IPS-11a (cell line): ENCODE data around the gene EMCN.
"Not testable (repeated sequence)": the region's sequence is repeated elsewhere in the genome, so short reads cannot be mapped to it uniquely, and the experiment has no call there.

Experiments used
- H3K4me3 ChIP-seq: one replicate; pipeline ENCODE4 v1.5.1; 2013; ENCODE audit warnings: low read depth, low read length, control low read depth

The EMCN gene

GRCh38 chr4:100517864-100518341 lies at the start of gene EMCN:
EMCN (minus strand) TSS chr4:100518022; CDS start chr4:100517914, 108 bp downstream.
- no peak within 1 kb of the TSS for H3K4me3 ChIP-seq

GRCh38 chr4:100566396-100566795 lies 48.6 kb upstream of the EMCN start:
- H3K4me3 ChIP-seq, result no peak overlapping the region

GRCh38 chr4:100557306-100557705 lies 39.5 kb upstream of the EMCN start:
- H3K4me3 ChIP-seq, result no peak overlapping the region

DNA sequence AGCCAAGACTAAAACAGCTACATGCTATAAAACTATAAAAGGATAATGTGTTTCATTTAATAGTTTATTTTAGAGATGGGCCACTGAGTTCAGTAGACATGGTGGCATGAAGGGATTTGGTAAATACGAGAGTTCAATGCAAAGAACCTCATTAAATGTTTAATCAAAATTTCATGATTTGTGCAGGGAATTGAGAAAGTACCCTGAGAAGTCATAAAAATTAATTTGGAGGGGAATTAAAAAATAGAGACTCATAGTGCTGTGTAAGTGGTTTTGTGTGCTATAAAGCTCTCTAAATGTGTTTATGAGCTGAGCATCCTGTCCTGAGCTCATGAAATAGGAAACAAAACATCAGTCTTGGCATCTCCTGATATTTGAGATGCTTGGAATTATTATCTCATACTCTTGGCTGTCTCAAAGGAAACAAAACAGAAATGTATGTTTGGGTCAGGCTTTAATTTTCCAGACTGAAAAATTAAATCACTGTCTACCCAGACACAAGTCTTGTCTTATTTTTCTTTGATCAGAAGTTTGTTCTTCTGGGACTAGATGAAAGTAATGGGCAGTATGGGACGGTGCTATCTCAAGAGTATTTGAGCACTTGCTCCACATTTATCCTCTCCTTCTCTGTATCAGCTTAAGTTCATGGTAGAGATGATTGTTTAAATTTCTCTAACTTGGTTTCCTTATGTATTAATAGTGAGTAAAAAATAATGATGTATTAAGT lies 38.0 kb upstream of the EMCN start:
- H3K4me3 ChIP-seq, result no peak overlapping the region

- H3K4me3 ChIP-seq, result no peak overlapping the region
These were observed 30.4 kb upstream of the EMCN start for GRCh38 chr4:100548200-100548560.

- no peak overlapping the region for H3K4me3 ChIP-seq
These were observed 29.8 kb upstream of the EMCN start for GRCh38 chr4:100547541-100548199.

DNA sequence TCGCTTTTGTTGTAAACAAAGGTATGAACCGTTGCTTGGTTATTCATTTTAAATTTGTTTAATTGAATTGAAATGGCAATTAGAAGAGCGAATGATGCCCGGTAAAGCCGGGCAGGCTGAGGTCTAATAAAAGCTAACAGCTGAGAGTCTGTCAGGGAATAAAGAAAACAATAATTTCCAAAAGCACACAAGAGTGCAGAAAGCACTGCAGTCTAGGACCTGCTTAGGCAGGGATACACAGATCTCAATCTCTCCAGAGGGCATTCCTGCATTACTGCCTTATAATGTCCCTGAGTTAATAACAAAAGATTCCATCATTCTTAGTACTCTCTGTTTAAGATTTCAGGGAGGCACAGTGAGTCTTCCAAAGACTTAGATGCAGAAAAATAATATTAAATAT lies 27.6 kb upstream of the EMCN start:
- H3K4me3 ChIP-seq, result no peak overlapping the region

DNA sequence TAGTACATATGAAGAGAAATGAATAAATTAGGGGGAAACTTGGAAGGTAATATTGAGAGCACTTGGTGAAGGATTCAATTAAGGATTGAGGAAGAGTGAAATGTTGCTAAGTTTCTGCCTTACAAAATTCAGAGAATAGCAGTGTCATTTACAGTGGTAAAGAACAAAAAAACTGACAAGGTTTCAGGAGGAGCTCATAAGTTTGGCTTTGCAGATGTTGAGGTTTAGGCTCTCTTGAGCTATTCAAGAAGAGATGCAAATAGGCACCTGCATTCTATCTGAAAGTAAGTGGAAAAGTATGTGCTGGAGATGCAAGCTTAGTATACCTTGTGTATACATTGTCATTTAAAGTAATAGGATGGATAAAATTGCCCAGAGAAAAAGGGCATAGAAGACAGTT lies 22.3 kb upstream of the EMCN start:
- no peak overlapping the region for H3K4me3 ChIP-seq

DNA sequence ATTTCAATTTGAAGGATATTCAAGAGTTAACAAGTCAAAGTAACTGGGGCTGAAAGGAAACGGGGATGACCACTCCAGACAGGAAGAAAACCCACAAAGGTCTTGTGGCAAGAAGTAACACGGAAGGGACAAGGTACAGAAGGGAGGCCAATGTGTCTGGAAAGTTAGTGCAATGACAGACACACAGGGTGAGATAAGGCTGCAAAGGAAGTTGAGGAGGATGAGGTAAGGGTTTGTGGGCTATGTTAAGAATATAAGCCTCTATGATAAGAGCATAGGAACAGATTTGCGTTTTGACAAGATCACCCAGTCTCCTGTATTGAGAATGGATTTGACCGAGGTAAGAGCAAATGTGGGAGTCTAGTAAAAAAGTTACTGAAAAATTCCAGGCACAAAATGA lies 21.9 kb upstream of the EMCN start:
- H3K4me3 ChIP-seq, result no peak overlapping the region

- no peak overlapping the region for H3K4me3 ChIP-seq
These were observed 15.9 kb upstream of the EMCN start for GRCh38 chr4:100533741-100534140.

DNA sequence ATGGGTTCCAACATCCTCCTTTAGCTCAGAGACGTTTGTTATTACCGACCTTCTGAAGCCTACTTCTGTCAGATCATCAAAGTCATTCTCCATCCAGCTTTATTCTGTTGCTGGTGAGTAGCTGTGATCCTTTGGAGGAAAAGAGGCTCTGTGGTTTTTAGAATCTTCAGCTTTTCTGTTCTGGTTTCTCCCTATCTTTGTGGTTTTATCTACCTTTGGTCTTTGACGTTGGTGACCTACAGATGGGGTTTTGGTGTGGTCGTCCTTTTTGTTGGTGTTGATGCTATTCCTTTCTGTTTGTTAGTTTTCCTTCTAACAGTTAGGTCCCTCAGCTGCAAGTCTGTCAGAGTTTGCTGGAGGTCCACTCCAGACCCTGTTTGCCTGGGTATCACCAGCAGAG lies 12.3 kb upstream of the EMCN start:
- H3K4me3 ChIP-seq, result not testable (repeated sequence)

DNA sequence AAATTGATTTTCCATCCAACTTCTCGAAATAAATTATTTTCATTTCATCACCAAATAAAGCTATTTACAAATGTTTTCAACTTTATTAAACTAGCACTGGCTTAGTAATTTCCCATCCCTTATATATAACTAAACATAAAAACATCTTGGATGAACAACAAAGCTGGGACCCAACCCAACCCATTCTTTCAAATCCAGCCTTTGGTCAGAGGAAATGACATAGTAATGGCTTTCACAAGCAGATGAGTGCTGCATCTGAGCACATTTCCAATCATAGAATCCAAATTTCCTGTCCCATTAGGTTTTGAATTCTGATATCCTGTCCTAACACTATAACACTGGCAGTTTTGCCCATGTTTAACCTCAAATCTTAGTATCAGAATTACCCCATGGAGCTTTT lies 7.9 kb upstream of the EMCN start:
- no peak overlapping the region for H3K4me3 ChIP-seq

DNA sequence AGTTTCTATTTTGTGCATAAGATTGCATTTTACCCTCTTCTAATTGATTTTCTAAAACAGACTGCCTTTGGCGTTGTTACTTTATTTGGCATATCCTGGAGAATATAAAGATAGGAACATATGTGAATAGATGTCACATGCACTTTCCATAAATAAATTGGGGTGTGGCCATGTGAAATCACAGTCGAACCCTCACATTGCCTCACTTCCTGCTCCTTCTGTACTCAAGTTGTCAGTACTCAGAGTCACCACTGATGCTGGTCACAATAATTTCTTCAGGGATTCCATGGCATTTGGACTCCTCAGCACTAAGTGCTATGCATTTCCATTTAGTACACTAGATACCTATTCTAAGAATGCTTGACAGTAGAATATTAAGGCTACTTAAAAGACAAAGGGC lies 1.4 kb upstream of the EMCN start:
- H3K4me3 ChIP-seq, result no peak overlapping the region

- H3K4me3 ChIP-seq, result no peak overlapping the region
These were observed 1.6 kb downstream of the EMCN start for GRCh38 chr4:100516225-100516624.

- H3K4me3 ChIP-seq, result no peak overlapping the region
These were observed 5.9 kb downstream of the EMCN start for GRCh38 chr4:100511896-100512295.

GRCh38 chr4:100510551-100510950 lies 7.3 kb downstream of the EMCN start:
- no peak overlapping the region for H3K4me3 ChIP-seq

GRCh38 chr4:100509386-100509785 lies 8.4 kb downstream of the EMCN start:
- no peak overlapping the region for H3K4me3 ChIP-seq

DNA sequence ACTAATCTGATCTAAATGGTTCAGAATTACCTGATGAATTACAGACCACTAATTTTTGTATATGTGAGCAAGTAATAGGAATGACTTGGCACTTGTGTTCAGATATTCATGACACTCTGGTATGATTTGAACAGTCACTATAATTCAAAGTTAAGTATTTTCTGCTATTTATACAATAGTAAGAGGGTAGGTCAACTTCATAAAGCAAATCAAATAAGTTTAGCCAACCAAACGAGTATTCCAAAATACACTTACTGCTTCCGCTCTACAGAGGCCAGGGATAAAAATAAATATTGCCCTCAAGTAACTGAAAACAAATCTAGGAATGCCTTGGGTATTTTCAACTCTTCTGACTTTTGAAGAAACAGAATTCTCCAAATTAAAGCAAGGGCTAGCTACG lies 9.1 kb downstream of the EMCN start:
- no peak overlapping the region for H3K4me3 ChIP-seq

DNA sequence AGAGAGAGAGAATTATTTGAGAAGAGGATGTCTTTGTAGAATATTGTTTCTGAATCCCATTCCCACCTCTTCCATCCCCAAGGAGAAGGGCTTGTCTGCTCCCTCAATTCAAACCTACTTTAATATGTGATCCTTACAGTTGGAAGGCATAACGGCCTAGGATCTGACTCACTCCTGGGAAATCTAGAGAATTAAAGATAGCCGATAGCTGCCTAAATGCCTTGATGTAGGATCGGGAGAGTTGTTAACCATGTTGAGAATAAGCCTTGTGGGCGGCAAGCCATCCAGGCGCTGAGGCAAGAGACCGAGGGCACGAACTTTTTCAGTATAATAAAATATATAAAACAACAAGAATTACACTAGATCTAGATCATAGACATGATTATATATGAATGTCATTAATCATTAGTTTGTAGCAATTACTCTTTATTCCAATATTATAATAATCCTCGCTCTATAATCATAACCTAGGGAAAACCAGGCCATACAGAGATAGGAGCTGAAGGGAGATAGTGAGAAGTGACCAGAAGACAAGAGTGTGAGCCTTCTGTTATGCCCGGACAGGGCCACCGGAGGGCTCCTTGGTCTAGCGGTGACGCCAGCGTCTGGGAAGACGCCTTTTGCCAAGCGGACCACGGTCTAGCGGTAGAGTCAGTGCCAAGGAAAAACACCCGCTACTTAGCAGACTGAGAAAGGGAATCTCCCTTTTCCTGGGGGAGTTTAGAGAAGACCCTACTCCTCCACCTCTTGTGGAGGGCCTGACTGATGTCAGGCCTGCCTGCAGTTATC lies 13.5 kb downstream of the EMCN start:
- H3K4me3 ChIP-seq, result no peak overlapping the region

- no peak overlapping the region for H3K4me3 ChIP-seq
These were observed 20.0 kb downstream of the EMCN start for GRCh38 chr4:100497791-100498190.

- H3K4me3 ChIP-seq, result no peak overlapping the region
These were observed 22.7 kb downstream of the EMCN start for GRCh38 chr4:100495074-100495473.

- H3K4me3 ChIP-seq, result no peak overlapping the region
These were observed 23.7 kb downstream of the EMCN start for GRCh38 chr4:100494166-100494565.
